HCT116 (cell line): ENCODE data around the gene FOXP1. TPM values are rescaled to one million over a fixed set of nuclear protein-coding genes. Genes with fewer than 3 reads are reported as not detected.

ENCODE experiments used
- ATAC-seq: fragments of 200-7000 bp; cut with Tn5 transposase; 2 replicates; pipeline ENCODE4 v1.9.1; 2020; ENCODE audit warnings: mild to moderate bottlenecking, moderate library complexity
- BruUV-seq: library from RNA; stranded (reverse); fragments of 400-500 nt; replicated peaks from 2 replicates; lab custom pipeline; 2021; lab: Mats Ljungman, UMichigan
- CTCF ChIA-PET: fragments of 300-600 bp; sonication (Branson Sonifier 250); formaldehyde crosslinking; loops from one replicate; lab custom pipeline; 2021; ENCODE audit warnings: antibody characterized with exemption; lab: Charles Lee
- POLR2A ChIA-PET: fragments of 300-600, 350-600 bp; sonication (Branson Sonifier 250); formaldehyde crosslinking; loops from one replicate; lab custom pipeline; 2021; ENCODE audit warnings: antibody characterized with exemption; lab: Charles Lee
- RAD21 ChIA-PET, 2 experiments: fragments of 300-600 bp; sonication (Branson Sonifier 250); formaldehyde crosslinking; loops; one replicate each; lab custom pipeline; 2023; ENCODE audit warnings: low total read pairs in 2 of 2; ENCODE audit not compliant: uncharacterized antibody in 2 of 2, unreplicated experiment in 2 of 2, low non-redundant PET in 1 of 2; lab: Charles Lee
- DNase-seq: peaks from one replicate; pipeline ENCODE4 v3.0.0-alpha.2; 2010; ENCODE audit warnings: low read depth, low spot score
- H2AFZ ChIP-seq: fragments of 200-600 bp; shearing (Covaris generic), sonication (generic); 2 replicates; pipeline ENCODE4 v1.6.1; 2017; ENCODE audit warnings: low read depth, mixed run types, mixed read lengths, antibody characterized with exemption, low read length; ENCODE audit not compliant: poor library complexity, severe bottlenecking
- H3K27ac ChIP-seq: 2 replicates; pipeline ENCODE4 v1.5.1; 2012; ENCODE audit warnings: low read depth, low read length
- H3K27me3 ChIP-seq: fragments of 200-600 bp; sonication (generic); 2 replicates; pipeline ENCODE4 v1.6.1; 2016; ENCODE audit warnings: mixed run types, low read length, mixed read lengths; ENCODE audit not compliant: insufficient read depth
- H3K36me3 ChIP-seq, 2 experiments: fragments of 200-500 bp in 1 of 2; fragments of 200-600 bp in 1 of 2; sonication (Bioruptor generic) in 1 of 2; sonication (generic) in 1 of 2; 2 replicates each; pipeline versions ENCODE4 v1.5.1 to v1.6.1; 2014 to 2016; ENCODE audit warnings: low read length in 2 of 2, inconsistent platforms in 1 of 2, mixed read lengths in 1 of 2, mixed run types in 1 of 2; ENCODE audit not compliant: insufficient read depth in 2 of 2, control insufficient read depth in 1 of 2
- H3K4me1 ChIP-seq, 2 experiments: fragments of 200-600 bp in 1 of 2; sonication (generic) in 1 of 2; 2 replicates each; pipeline versions ENCODE4 v1.5.1 to v1.6.1; 2012 to 2017; ENCODE audit warnings: low read length in 2 of 2, inconsistent platforms in 1 of 2, mild to moderate bottlenecking in 1 of 2, mixed read lengths in 1 of 2, mixed run types in 1 of 2, moderate library complexity in 1 of 2; ENCODE audit not compliant: insufficient read depth in 2 of 2, control insufficient read depth in 1 of 2
- H3K4me2 ChIP-seq: fragments of 200-600 bp; sonication (generic); 2 replicates; pipeline ENCODE4 v1.6.1; 2017; ENCODE audit warnings: mixed run types, low read length, mixed read lengths
- H3K4me3 ChIP-seq, 2 experiments: fragments of 200-600 bp in 1 of 2; sonication (generic) in 1 of 2; replicated peaks in 1 of 2; 2 replicates each; pipeline ENCODE4 v1.5.1; 2011 to 2016; ENCODE audit warnings: low read length in 2 of 2, control low read depth in 1 of 2, low read depth in 1 of 2, mild to moderate bottlenecking in 1 of 2, mixed read lengths in 1 of 2, mixed run types in 1 of 2
- H3K79me2 ChIP-seq: fragments of 200-600 bp; sonication (generic); 2 replicates; pipeline ENCODE4 v1.6.1; 2017; ENCODE audit warnings: mild to moderate bottlenecking, mixed run types, low read length, moderate library complexity, mixed read lengths; ENCODE audit not compliant: insufficient read depth
- H3K9ac ChIP-seq: fragments of 200-600 bp; sonication (generic); 2 replicates; pipeline ENCODE4 v1.6.1; 2016; ENCODE audit warnings: low read length, mixed read lengths
- H3K9me2 ChIP-seq: fragments of 200-600 bp; sonication (generic), shearing (Covaris generic); 2 replicates; pipeline ENCODE4 v1.6.1; 2017; ENCODE audit warnings: mixed run types, mild to moderate bottlenecking, moderate library complexity; ENCODE audit not compliant: insufficient read depth
- H3K9me3 ChIP-seq, 2 experiments: fragments of 200-500 bp in 1 of 2; fragments of 200-600 bp in 1 of 2; sonication (Bioruptor generic) in 1 of 2; sonication (generic) in 1 of 2; 2 replicates each; pipeline ENCODE4 v1.6.1; 2014 to 2017; ENCODE audit warnings: low read length in 2 of 2, mixed read lengths in 2 of 2, inconsistent platforms in 1 of 2, low read depth in 1 of 2, mild to moderate bottlenecking in 1 of 2, mixed run types in 1 of 2, moderate library complexity in 1 of 2; ENCODE audit not compliant: control insufficient read depth in 1 of 2, insufficient read depth in 1 of 2
- H4K20me1 ChIP-seq: fragments of 200-600 bp; sonication (generic), shearing (Covaris generic); 2 replicates; pipeline ENCODE4 v1.6.1; 2017; ENCODE audit warnings: mixed run types, mild to moderate bottlenecking, moderate library complexity; ENCODE audit not compliant: insufficient read depth
- CEBPB ChIP-seq: IDR thresholded peaks from 2 replicates; pipeline ENCODE4 v1.6.1; 2012; ENCODE audit warnings: low read depth
- ELF1 ChIP-seq: IDR thresholded peaks from 2 replicates; pipeline ENCODE4 v1.6.1; 2012; ENCODE audit warnings: low read depth, borderline replicate concordance
- EZH2 ChIP-seq: fragments of 200-600 bp; sonication (generic); IDR thresholded peaks from 2 replicates; pipeline ENCODE4 v1.6.1; 2017; ENCODE audit warnings: antibody characterized with exemption, mixed run types
- EZH2phosphoT487 ChIP-seq: fragments of 200-600 bp; IDR thresholded peaks from 2 replicates; pipeline ENCODE4 v1.6.1; 2018; ENCODE audit warnings: antibody characterized with exemption, borderline replicate concordance
- JUND ChIP-seq: IDR thresholded peaks from 2 replicates; pipeline ENCODE4 v1.6.1; 2012
- POLR2A ChIP-seq: IDR thresholded peaks from 2 replicates; pipeline ENCODE4 v1.7.0; 2011; ENCODE audit warnings: borderline replicate concordance; ENCODE audit not compliant: insufficient read depth, insufficient read length; ENCODE audit errors: extremely low read depth
- POLR2AphosphoS5 ChIP-seq: IDR thresholded peaks from 2 replicates; pipeline ENCODE4 v1.6.1; 2011; ENCODE audit warnings: mild to moderate bottlenecking, low read depth, low read length, moderate library complexity
- RAD21 ChIP-seq: IDR thresholded peaks from 2 replicates; pipeline ENCODE4 v1.6.1; 2012; ENCODE audit warnings: low read depth, mild to moderate bottlenecking
- SIN3A ChIP-seq: IDR thresholded peaks from 2 replicates; pipeline ENCODE4 v1.6.1; 2012; ENCODE audit warnings: low read depth
- SRF ChIP-seq: IDR thresholded peaks from 2 replicates; pipeline ENCODE4 v1.6.1; 2012; ENCODE audit warnings: low read depth
- YY1 ChIP-seq: IDR thresholded peaks from 2 replicates; pipeline ENCODE4 v1.6.1; 2011; ENCODE audit warnings: low read length, low read depth, moderate library complexity, mild to moderate bottlenecking; ENCODE audit not compliant: insufficient replicate concordance; ENCODE audit errors: extremely low read depth
- ZFX ChIP-seq: fragments of 450-650 bp; IDR thresholded peaks from 2 replicates; pipeline ENCODE4 v1.6.1; 2017
- ZNF274 ChIP-seq: fragments of 200-500 bp; sonication (Bioruptor generic); IDR thresholded peaks from 2 replicates; pipeline ENCODE4 v1.6.1; 2014; ENCODE audit warnings: mild to moderate bottlenecking, low read depth, low read length, inconsistent platforms
- intact Hi-C: fragments of 100-400 bp; cut with micrococcal nuclease; formaldehyde crosslinking; loops from 2 replicates; pipeline ENCODE4 v1.10.0; 2022
- total RNA-seq: library from RNA; stranded (reverse); gene quantifications from one replicate; pipeline ENCODE4 v1.2.1, GENCODE V29; 2021; ENCODE audit not compliant: unreplicated experiment
- TF ChIP-seq, protein P1 (sequence below): IDR thresholded peaks from 2 replicates; pipeline ENCODE4 v1.6.1; 2011; ENCODE audit warnings: mild to moderate bottlenecking, low read length, moderate library complexity; ENCODE audit not compliant: insufficient replicate concordance; ENCODE audit errors: extremely low read depth

The FOXP1 gene
- total RNA-seq, 1 experiment from 2014 or later = 11.4 TPM

DNA sequence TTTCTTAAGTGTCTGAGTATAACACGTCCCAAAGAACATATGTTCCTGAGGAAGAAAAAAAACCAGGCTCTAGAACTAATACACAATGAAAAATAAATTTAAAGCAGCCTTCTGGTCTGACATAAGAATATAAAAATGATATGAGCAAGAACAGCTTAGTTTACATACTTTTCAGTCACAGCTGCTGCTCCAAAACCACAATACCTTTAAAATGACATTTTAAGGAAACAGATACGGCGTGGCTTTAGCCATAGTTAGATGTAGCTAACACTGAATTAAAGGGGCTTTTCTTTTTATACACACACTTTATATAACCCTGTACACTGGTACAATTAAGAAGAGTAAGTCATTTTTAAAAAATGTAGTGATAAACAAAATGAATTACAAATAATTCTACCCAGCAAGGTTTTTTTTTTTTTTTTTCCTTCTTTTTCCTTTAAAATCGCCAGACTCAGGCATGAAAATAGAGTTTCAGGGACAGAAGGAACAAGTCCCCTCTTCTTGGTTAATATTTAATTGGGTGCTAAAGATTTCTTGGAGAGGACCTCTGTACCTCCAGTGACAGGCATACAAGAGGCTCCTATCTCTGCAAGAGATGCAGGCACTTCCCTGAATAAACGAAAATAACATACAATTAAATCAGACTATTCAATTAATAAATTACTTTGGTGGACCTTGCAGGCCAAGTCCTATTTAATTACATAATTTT is 265.6 kb downstream of the FOXP1 start:
- CTCF ChIA-PET = no interaction called here
- BruUV-seq = no TSS peak
- RAD21 ChIA-PET = no interaction called here

More for the DNA sequence above, 265.6 kb downstream of the FOXP1 start:
- no peak overlapping the region for H3K9ac ChIP-seq
- TF ChIP-seq ELF1 (no peak), POLR2AphosphoS5 (no peak), ZFX (no peak), EZH2phosphoT487 (no peak), ZNF274 (no peak), POLR2A (no peak), EZH2 (no peak), JUND (no peak), YY1 (no peak), SIN3A (no peak), RAD21 (no peak), SRF (no peak), CEBPB (no peak)
- TF ChIP-seq, protein P1, sequence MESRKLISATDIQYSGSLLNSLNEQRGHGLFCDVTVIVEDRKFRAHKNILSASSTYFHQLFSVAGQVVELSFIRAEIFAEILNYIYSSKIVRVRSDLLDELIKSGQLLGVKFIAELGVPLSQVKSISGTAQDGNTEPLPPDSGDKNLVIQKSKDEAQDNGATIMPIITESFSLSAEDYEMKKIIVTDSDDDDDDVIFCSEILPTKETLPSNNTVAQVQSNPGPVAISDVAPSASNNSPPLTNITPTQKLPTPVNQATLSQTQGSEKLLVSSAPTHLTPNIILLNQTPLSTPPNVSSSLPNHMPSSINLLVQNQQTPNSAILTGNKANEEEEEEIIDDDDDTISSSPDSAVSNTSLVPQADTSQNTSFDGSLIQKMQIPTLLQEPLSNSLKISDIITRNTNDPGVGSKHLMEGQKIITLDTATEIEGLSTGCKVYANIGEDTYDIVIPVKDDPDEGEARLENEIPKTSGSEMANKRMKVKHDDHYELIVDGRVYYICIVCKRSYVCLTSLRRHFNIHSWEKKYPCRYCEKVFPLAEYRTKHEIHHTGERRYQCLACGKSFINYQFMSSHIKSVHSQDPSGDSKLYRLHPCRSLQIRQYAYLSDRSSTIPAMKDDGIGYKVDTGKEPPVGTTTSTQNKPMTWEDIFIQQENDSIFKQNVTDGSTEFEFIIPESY = no peak
- TF ChIP-seq, all 23 proteins: peak for 0
- H3K4me1 ChIP-seq = no peaks in the 10 kb centered on the region
- DNase-seq (no peak), ATAC-seq (no peak)
- H3K9me3 ChIP-seq = no peaks in the 10 kb centered on the region
- H3K27me3 ChIP-seq = no peaks in the 10 kb centered on the region
- H3K9me2 ChIP-seq = no peaks in the 10 kb centered on the region
- H3K4me2 ChIP-seq = no peak overlapping the region
- POLR2A ChIA-PET = no interaction called here
- intact Hi-C loops = no loop called here
- no peaks in the 10 kb centered on the region for H3K79me2 ChIP-seq
- H3K36me3 ChIP-seq = no peaks in the 10 kb centered on the region
- no peak overlapping the region for H2AFZ ChIP-seq
- no peak overlapping the region for H3K27ac ChIP-seq
- H4K20me1 ChIP-seq = no peaks in the 10 kb centered on the region
- no peak overlapping the region for H3K4me3 ChIP-seq
